GM23338 (cell line): ENCODE data around the gene TIE1.

Experiments
- CREB1 ChIP-seq: fragments of 250-450 bp; sonication (Bioruptor Pico); IDR thresholded peaks from 2 replicates; pipeline ENCODE4 v1.5.0; 2020; ENCODE audit warnings: low read depth, mild to moderate bottlenecking, moderate library complexity
- CTCF ChIP-seq, 2 experiments: fragments of 200-600 bp in 1 of 2; sonication (generic) in 1 of 2; conservative IDR thresholded peaks; 2 replicates each; pipeline versions ENCODE4 v1.5.1 to v1.6.1; 2016 to 2017; ENCODE audit warnings: antibody characterized with exemption in 2 of 2, low read depth in 2 of 2, mild to moderate bottlenecking in 2 of 2, moderate library complexity in 1 of 2
- EZH2 ChIP-seq: fragments of 200-600 bp; sonication (generic); IDR thresholded peaks from one replicate; pipeline ENCODE4 v1.8.0; 2017; ENCODE audit warnings: antibody characterized with exemption, mild to moderate bottlenecking, low read depth; ENCODE audit not compliant: unreplicated experiment
- EZH2phosphoT487 ChIP-seq: fragments of 200-600 bp; sonication (generic); IDR thresholded peaks from one replicate; pipeline ENCODE4 v1.8.1; 2018; ENCODE audit warnings: antibody characterized with exemption; ENCODE audit not compliant: unreplicated experiment
- JUNB ChIP-seq: IDR thresholded peaks from one replicate; pipeline ENCODE4 v1.6.1; 2016; ENCODE audit warnings: antibody characterized with exemption; ENCODE audit not compliant: unreplicated experiment
- NANOG ChIP-seq: IDR thresholded peaks from 2 replicates; pipeline ENCODE4 v1.6.1; 2016; ENCODE audit warnings: antibody characterized with exemption, borderline replicate concordance
- POLR2AphosphoS5 ChIP-seq: IDR thresholded peaks from 2 replicates; pipeline ENCODE4 v1.6.1; 2016; ENCODE audit warnings: antibody characterized with exemption, low read depth
- ZNF331 ChIP-seq: fragments of 250-450 bp; sonication (Bioruptor Pico); IDR thresholded peaks from 2 replicates; pipeline ENCODE4 v1.5.0; 2020; ENCODE audit warnings: low read depth, mild to moderate bottlenecking, moderate library complexity
- TF ChIP-seq, protein P1 (sequence below): IDR thresholded peaks from one replicate; pipeline ENCODE4 v1.6.1; 2018; ENCODE audit warnings: antibody characterized with exemption; ENCODE audit not compliant: unreplicated experiment
- TF ChIP-seq, protein P2 (sequence below): IDR thresholded peaks from 2 replicates; pipeline ENCODE4 v1.6.1; 2016; ENCODE audit warnings: antibody characterized with exemption

DNA sequence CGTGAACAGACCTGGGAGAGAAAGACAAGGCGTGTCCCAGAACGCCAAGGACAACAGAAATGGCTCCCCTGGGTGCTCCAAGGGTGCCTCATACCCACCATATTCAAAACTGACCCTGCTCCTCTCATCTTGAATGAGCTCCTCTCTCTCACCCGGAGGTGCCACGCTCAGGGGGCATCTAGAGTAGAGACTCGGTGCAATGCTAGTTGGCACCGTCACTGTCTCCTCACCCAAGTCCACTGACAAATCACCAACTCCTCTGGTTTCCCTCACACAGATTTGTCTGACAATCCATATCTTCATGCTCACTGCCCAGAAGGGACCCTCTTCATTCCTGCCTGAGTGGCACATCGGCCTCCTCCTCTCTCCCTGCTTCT, 26.0 kb upstream of the TIE1 start:
- TF ChIP-seq CTCF (conservative IDR thresholded peaks at IDR 0.05; ENCODE audit: low read depth in 2 of 2), result no peak
- no peak for TF ChIP-seq EZH2
- no peak for TF ChIP-seq NANOG
- no peak for TF ChIP-seq CREB1
- TF ChIP-seq POLR2AphosphoS5, result no peak; the same call in 1 of the 2 replicates
- TF ChIP-seq, protein P1, sequence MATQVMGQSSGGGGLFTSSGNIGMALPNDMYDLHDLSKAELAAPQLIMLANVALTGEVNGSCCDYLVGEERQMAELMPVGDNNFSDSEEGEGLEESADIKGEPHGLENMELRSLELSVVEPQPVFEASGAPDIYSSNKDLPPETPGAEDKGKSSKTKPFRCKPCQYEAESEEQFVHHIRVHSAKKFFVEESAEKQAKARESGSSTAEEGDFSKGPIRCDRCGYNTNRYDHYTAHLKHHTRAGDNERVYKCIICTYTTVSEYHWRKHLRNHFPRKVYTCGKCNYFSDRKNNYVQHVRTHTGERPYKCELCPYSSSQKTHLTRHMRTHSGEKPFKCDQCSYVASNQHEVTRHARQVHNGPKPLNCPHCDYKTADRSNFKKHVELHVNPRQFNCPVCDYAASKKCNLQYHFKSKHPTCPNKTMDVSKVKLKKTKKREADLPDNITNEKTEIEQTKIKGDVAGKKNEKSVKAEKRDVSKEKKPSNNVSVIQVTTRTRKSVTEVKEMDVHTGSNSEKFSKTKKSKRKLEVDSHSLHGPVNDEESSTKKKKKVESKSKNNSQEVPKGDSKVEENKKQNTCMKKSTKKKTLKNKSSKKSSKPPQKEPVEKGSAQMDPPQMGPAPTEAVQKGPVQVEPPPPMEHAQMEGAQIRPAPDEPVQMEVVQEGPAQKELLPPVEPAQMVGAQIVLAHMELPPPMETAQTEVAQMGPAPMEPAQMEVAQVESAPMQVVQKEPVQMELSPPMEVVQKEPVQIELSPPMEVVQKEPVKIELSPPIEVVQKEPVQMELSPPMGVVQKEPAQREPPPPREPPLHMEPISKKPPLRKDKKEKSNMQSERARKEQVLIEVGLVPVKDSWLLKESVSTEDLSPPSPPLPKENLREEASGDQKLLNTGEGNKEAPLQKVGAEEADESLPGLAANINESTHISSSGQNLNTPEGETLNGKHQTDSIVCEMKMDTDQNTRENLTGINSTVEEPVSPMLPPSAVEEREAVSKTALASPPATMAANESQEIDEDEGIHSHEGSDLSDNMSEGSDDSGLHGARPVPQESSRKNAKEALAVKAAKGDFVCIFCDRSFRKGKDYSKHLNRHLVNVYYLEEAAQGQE, result no peak
- no peak for TF ChIP-seq JUNB
- no peak for TF ChIP-seq EZH2phosphoT487
- TF ChIP-seq ZNF331, result no peak
- TF ChIP-seq, protein P2, sequence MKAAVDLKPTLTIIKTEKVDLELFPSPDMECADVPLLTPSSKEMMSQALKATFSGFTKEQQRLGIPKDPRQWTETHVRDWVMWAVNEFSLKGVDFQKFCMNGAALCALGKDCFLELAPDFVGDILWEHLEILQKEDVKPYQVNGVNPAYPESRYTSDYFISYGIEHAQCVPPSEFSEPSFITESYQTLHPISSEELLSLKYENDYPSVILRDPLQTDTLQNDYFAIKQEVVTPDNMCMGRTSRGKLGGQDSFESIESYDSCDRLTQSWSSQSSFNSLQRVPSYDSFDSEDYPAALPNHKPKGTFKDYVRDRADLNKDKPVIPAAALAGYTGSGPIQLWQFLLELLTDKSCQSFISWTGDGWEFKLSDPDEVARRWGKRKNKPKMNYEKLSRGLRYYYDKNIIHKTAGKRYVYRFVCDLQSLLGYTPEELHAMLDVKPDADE, result no peak
